Large intestine (tissue), 12 donors: ENCODE results near the gene TBPL2. TPM values are rescaled to one million over a fixed set of nuclear protein-coding genes. Genes with fewer than 3 reads are reported as not detected.
"Not testable (repeated sequence)": the region's sequence is repeated elsewhere in the genome, so short reads cannot be mapped to it uniquely, and the experiment has no call there.

ENCODE experiments used
- DNase-seq, 2 donors: peaks; one replicate each; pipeline versions ENCODE4 v3.0.0 to v3.0.0-alpha.2; 2013
- H3K27ac ChIP-seq: one replicate; pipeline ENCODE4 v1.5.1; 2013; ENCODE audit warnings: low read length
- H3K27me3 ChIP-seq: 2 replicates; pipeline ENCODE4 v1.6.1; 2013; ENCODE audit warnings: low read length; ENCODE audit not compliant: control insufficient read depth, insufficient read depth
- H3K36me3 ChIP-seq: 2 replicates; pipeline ENCODE4 v1.6.1; 2013; ENCODE audit warnings: low read length; ENCODE audit not compliant: control insufficient read depth, insufficient read depth
- H3K4me1 ChIP-seq: one replicate; pipeline ENCODE4 v1.6.1; 2013; ENCODE audit warnings: low read length; ENCODE audit not compliant: control insufficient read depth, insufficient read depth
- H3K4me3 ChIP-seq: one replicate; pipeline ENCODE4 v1.5.1; 2013; ENCODE audit warnings: low read length
- H3K9me3 ChIP-seq: one replicate; pipeline ENCODE4 v1.6.1; 2013; ENCODE audit warnings: mild to moderate bottlenecking, low read depth, low read length, moderate library complexity; ENCODE audit not compliant: control insufficient read depth
- WGBS: methylation state at CpG from one replicate; pipeline ENCODE4 v1.1.5; 2013; ENCODE audit warnings: low lambda C conversion rate; ENCODE audit not compliant: insufficient coverage; 5-methylcytosine and 5-hydroxymethylcytosine counted together
- long read RNA-seq, 11 donors: transcript quantifications; one replicate each; lab custom pipeline, GENCODE V29; 2026
- polyA plus RNA-seq: library from polyadenylated mRNA; unstranded; fragments of 120-200 nt; gene quantifications from one replicate; pipeline ENCODE4 v1.2.1, GENCODE V29; 2013

Gene TBPL2
- polyA plus RNA-seq, result 0.01 TPM
- long read RNA-seq, donor 1, result 0 reads
- long read RNA-seq, donor 2, result 0 reads
- long read RNA-seq, donor 3, result 0 reads
- long read RNA-seq, donor 4, result 0 reads
- long read RNA-seq, donor 5, result 0 reads
- long read RNA-seq, donor 6, result 0 reads
- long read RNA-seq, donor 7, result 0 reads
- long read RNA-seq, donor 8, result 0 reads
- long read RNA-seq, donor 9, result 0 reads
- long read RNA-seq, donor 10, result 0 reads
- long read RNA-seq, donor 11, result 0 reads

DNA sequence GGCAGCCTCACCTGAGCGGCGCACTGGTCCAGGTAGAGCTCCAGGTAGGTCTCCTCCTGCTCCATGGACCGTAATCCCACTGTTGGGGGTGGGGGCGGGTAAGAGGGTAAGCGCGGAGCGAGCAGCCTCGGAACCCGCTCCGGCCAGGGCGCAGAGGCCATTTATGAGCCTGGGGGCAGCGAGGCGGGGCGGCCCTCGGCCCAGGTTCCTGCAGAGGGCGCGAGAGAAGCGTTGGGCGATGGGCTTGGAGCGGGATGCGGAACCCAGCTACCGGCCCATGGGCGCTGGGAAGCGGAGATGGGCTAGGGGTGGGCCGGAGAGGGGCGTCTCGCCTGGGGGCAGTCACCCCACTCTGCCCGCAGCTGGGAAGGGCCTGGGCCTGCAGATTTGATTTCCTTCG, at the start of gene TBPL2:
Gene TBPL2 (minus strand): TSS at position 232 of the 400 bp plus-strand sequence. CDS start 167 bp downstream, at position 65.
- WGBS, result no CpG with 5 or more reads among the region's 29 CpGs
- Histone ChIP-seq H3K27ac (no peak within 1 kb of the TSS), H3K9me3 (peaks cover 5% of the 10 kb centered on the region), H3K27me3 (peaks cover 5% of the 10 kb centered on the region), H3K4me3 (no peak within 1 kb of the TSS), H3K36me3 (no peaks in the 10 kb centered on the region), H3K4me1 (peaks cover 2% of the 10 kb centered on the region)
- DNase-seq, result no peak

DNA sequence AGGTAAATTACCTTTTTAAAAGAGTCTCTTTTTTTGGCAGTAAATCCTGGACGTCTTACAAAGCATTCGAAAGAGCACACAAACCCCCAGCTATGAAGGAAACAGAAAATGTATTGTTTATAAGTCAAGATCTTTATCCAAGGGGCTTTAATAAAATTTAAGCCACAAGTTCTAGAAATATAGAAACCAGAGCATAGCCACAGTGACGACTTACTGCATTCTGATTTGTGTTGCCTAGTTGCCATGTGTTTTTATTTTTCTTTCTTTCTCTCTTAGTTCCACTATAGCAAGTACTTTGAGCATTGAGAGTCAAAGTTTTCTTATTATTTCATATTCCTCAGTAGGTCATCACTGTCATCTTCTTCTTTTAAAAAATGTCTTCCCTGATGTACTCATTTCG, 47.8 kb upstream of the TBPL2 start:
- 71% methylated on average over 2 of the region's 4 CpGs for WGBS
- Histone ChIP-seq H3K4me3 (no peak overlapping the region), H3K36me3 (no peaks in the 10 kb centered on the region), H3K9me3 (no peaks in the 10 kb centered on the region), H3K4me1 (no peaks in the 10 kb centered on the region), H3K27ac (no peak overlapping the region), H3K27me3 (no peaks in the 10 kb centered on the region)
- no peak for DNase-seq

DNA sequence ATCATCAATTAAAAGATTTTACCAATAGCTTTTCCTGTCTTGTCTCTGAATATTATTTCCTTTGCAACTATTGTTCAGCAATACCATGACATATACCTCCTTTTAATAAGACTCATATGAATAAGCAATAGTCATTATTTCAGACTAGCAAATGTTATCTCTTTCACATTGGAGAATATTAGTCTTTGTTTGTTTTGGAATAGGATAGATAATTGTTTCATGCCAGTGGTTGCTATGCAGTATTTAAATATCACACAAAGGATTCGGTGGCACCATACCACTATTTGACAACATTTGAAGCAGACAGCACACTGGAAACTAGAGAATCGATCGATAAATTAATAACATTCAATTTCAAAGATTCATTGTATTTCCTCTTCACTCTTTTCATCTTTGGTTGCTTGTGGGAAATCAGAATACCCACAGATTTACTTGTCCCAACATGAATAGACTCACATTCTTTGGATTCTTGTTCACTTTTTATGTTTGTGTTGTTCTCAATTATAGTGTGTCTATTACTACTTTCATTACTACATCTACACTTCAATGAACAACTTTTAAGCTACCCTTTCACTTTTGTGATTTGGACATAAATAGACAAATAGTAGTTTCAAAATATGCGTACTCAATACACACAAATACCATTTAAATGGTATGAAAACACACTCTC, 42.7 kb upstream of the TBPL2 start:
- no peak for DNase-seq
- Histone ChIP-seq H3K4me1 (no peaks in the 10 kb centered on the region), H3K9me3 (no peaks in the 10 kb centered on the region), H3K36me3 (no peaks in the 10 kb centered on the region), H3K27ac (no peak overlapping the region), H3K4me3 (no peak overlapping the region), H3K27me3 (no peaks in the 10 kb centered on the region)
- 95% methylated on average over 3 of the region's 4 CpGs for WGBS

DNA sequence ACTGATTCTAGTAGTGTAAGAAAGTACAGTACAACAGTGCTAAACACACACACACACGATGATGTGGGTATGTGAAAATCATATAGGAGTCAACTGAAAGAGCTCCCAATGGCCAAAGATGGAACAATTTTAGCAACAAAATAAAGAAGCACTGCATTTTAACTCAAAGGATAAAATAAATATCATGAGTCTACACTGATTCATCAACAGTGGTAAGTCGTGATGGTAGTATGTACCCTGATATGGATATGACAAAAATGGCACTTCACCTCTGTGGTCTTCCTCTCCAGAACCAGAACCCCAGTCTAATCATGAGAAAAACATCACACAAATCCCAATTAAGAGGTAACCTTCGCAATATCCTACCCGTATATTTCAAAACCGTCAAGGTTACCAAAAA, 41.4 kb upstream of the TBPL2 start:
- no peak for DNase-seq
- H3K36me3 ChIP-seq, result no peaks in the 10 kb centered on the region
- 91% methylated on average over 3 of the region's 5 CpGs for WGBS
- H3K27me3 ChIP-seq, result no peaks in the 10 kb centered on the region
- H3K4me1 ChIP-seq, result no peaks in the 10 kb centered on the region
- no peak overlapping the region for H3K4me3 ChIP-seq
- no peaks in the 10 kb centered on the region for H3K9me3 ChIP-seq
- H3K27ac ChIP-seq, result no peak overlapping the region

DNA sequence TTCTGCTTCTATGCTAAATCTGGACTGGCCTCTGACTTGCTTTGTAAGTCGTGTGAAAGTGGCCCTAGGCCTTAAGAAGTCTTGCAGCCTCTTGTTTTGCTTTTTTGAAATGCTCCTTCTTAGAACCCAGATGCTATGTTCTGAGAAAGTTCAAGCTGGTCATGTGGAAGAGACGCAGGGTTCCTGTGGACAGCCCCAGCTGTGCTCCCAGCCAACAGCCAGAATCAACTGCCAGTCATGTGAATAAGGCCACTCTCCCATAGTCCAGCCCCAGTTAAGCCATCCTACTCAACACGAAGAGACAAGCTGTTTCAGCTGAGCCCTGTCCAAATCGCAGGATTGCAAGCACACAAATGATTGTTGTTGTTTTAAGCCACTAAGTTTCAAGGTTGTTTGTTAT, 37.3 kb upstream of the TBPL2 start:
- no peak for DNase-seq
- H3K9me3 ChIP-seq, result no peaks in the 10 kb centered on the region
- no peaks in the 10 kb centered on the region for H3K36me3 ChIP-seq
- H3K27me3 ChIP-seq, result no peaks in the 10 kb centered on the region
- no peak overlapping the region for H3K27ac ChIP-seq
- H3K4me3 ChIP-seq, result no peak overlapping the region
- no peaks in the 10 kb centered on the region for H3K4me1 ChIP-seq
- no CpG with 5 or more reads among the region's 4 CpGs for WGBS

DNA sequence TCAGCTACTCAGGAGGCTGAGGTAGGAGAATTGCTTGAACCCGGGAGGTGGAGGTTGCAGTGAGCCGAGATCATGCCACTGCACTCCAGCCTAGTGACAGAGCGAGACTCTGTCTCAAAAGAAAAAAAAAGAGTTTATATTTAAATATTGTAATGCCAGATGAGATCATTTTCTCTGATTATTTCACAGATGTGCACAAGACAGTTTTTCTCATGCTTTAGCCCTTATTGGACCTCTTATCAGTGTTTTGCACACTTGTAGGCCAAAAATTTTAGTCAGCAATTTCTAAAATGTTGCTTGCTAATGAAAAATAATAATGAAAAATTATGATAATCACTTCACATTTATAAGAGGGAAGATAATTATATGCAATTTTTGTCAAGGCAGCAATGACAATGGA, 36.0 kb upstream of the TBPL2 start:
- WGBS, result 100% methylated on average over 1 of the region's 3 CpGs
- not testable (repeated sequence) for H3K9me3 ChIP-seq, H3K4me3 ChIP-seq, DNase-seq, H3K27me3 ChIP-seq, H3K4me1 ChIP-seq, H3K27ac ChIP-seq, H3K36me3 ChIP-seq

DNA sequence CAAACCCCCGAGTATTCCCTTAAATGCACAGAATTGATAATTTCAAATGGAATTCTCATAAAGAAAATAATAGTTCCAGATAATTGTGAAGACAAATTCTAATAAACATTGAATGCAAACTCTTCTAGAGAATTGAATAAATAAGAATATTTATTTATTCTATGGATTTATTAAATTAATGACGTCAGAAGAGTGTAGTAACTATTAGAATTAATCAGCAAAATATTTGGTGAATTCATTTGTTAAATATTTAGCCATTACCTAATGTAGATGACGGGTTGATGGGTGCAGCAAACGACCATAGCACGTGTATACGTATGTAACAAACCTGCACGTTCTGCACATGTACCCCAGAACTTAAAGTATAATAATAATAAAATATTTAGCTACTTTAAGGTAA, 33.4 kb upstream of the TBPL2 start:
- Histone ChIP-seq H3K9me3 (no peaks in the 10 kb centered on the region), H3K4me3 (no peak overlapping the region), H3K27me3 (no peaks in the 10 kb centered on the region), H3K4me1 (no peaks in the 10 kb centered on the region), H3K27ac (no peak overlapping the region), H3K36me3 (no peaks in the 10 kb centered on the region)
- WGBS, result 76% methylated on average over 7 of the region's 7 CpGs
- no peak for DNase-seq

DNA sequence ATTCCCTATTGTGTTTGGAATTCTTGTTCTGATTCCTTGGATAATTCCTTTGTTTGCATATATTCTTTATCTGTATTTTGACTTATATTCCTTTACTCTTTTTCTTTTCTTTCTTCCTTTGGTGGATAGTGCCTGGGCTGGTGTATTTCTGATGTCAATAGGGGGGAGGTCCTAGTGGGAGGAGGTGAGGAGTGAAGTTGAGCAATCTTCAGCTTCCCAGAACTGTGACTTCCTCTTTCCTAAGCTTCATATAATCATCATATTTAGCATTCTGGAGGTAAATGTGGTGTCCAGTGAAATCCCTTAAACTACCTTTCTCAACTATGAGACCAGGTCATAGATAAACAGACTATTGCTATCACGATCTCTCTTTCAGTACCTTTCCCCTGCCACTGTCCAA, 29.6 kb upstream of the TBPL2 start:
- DNase-seq, result no peak
- Histone ChIP-seq H3K27me3 (peaks cover 3% of the 10 kb centered on the region), H3K4me1 (no peaks in the 10 kb centered on the region), H3K27ac (no peak overlapping the region), H3K4me3 (no peak overlapping the region), H3K9me3 (no peaks in the 10 kb centered on the region), H3K36me3 (no peaks in the 10 kb centered on the region)
- no CpG with 5 or more reads among the region's 1 CpG for WGBS

DNA sequence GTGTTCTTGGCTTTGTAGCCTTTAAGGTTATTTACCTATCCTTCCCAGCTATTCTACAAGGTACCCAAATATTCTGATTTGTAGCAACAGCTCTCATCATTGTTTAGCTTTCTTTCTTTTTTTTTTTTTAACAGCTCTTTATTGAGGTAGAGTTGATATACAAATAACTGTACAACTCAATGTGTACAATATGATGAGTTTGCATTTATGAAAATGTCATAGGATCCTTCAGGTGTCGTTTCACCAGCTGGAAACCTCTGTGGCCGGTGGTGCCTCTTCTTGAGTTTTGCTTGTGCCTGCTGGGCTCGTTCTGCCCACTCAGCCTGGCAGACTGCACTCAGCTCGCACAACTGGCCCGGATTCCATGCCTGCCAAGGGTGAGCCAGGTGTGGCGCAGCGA, 26.9 kb upstream of the TBPL2 start:
- WGBS, result no CpG with 5 or more reads among the region's 7 CpGs
- H3K36me3 ChIP-seq, result no peaks in the 10 kb centered on the region
- no peak for DNase-seq
- peaks cover 3% of the 10 kb centered on the region for H3K27me3 ChIP-seq
- H3K9me3 ChIP-seq, result no peaks in the 10 kb centered on the region
- H3K4me1 ChIP-seq, result no peaks in the 10 kb centered on the region
- no peak overlapping the region for H3K27ac ChIP-seq
- H3K4me3 ChIP-seq, result no peak overlapping the region

DNA sequence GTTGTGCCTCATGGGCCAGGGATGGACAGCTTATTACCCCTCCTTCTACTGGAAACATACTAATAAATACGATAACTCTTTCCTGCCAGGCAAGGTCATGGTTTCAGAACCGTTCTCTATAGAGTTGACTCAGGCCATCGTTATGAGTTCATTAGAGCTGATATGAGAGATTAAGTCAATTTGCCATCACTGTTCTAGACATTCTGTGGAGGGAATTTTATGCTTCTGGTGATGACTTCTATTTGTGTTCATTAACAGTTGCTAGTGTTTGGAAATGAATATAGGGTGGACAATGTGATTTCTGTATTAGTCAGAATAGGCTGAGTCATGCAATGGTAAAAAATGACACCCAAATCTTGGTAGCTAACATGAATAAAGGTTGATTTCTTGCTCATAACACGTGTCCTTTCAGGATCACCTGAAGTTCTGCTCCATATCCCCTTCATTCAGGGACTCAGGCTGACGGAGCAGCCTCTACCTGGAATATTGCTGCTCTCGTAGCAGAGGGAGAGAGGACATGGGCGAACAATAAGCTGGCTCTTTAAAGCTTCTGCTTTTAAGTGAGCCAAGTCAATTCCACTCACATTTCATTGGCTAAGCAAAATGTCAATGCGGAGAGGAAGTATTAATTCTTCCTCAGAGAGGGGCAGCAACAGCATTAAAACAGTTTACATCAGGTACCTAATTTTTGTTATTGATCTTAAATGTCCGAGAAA, 18.5 kb upstream of the TBPL2 start:
- WGBS, result 56% methylated on average over 3 of the region's 9 CpGs
- no peaks in the 10 kb centered on the region for H3K27me3 ChIP-seq
- H3K36me3 ChIP-seq, result no peaks in the 10 kb centered on the region
- DNase-seq, result no peak
- no peak overlapping the region for H3K4me3 ChIP-seq
- no peak overlapping the region for H3K27ac ChIP-seq
- no peaks in the 10 kb centered on the region for H3K9me3 ChIP-seq
- peaks cover 8% of the 10 kb centered on the region for H3K4me1 ChIP-seq
